Measurements from ENCODE around the gene TCTN3.
A peak's percentile ranks its signal among the peaks of the same experiment; 100 is the strongest.

GRCh38 chr10:95656291-95657164, 37.2 kb downstream of the TCTN3 start, which contains the start of gene ALDH18A1:
- TF ChIP-seq CTCF (IDR thresholded peaks at IDR 0.05) (no peak), POLR2A (IDR thresholded peaks at IDR 0.05) (peak in 1 of 4 donors; percentile 39)

All from esophagus squamous epithelium (tissue), 4 donors.